ENCODE data around the gene OSTN. TPM values are rescaled to one million over a fixed set of nuclear protein-coding genes. Genes with fewer than 3 reads are reported as not detected.

OSTN gene
- total RNA-seq, 1 experiment from 2014 or later: not detected

GRCh38 chr3:191221638-191222037 is 22.6 kb downstream of the OSTN start:
- CTCF ChIA-PET: no interaction called here
- no peak for DNase-seq (ENCODE audit: low read depth, low spot score)
- no peaks in the 10 kb centered on the region for H3K9me3 ChIP-seq (ENCODE audit: control insufficient read depth in 1 of 2, insufficient read depth in 1 of 2, low read depth in 1 of 2, low read length in 2 of 2)
- no peaks in the 10 kb centered on the region for H3K4me1 ChIP-seq (ENCODE audit: control insufficient read depth in 1 of 2, insufficient read depth in 2 of 2, low read length in 2 of 2)
- no peaks in the 10 kb centered on the region for H4K20me1 ChIP-seq (ENCODE audit: insufficient read depth)
- intact Hi-C loops (cut with micrococcal nuclease): no loop called here
- no peaks in the 10 kb centered on the region for H3K9me2 ChIP-seq (ENCODE audit: insufficient read depth)
- H3K9ac ChIP-seq (ENCODE audit: low read length): no peak overlapping the region
- RAD21 ChIA-PET (ENCODE audit: low non-redundant PET in 1 of 2, low total read pairs in 2 of 2, uncharacterized antibody in 2 of 2, unreplicated experiment in 2 of 2): no interaction called here
- no TSS peak for BruUV-seq (replicated peaks)
- no peak overlapping the region for H2AFZ ChIP-seq (ENCODE audit: low read depth, low read length, poor library complexity, severe bottlenecking)
- no peak overlapping the region for H3K4me2 ChIP-seq (ENCODE audit: low read length)
- no peak for TF ChIP-seq POLR2AphosphoS5 (IDR thresholded peaks at IDR 0.05; ENCODE audit: low read depth, low read length)
- TF ChIP-seq EGR1 (IDR thresholded peaks at IDR 0.05; ENCODE audit: low read depth): no peak
- TF ChIP-seq SRF (IDR thresholded peaks at IDR 0.05; ENCODE audit: low read depth): no peak
- TF ChIP-seq ELF1 (IDR thresholded peaks at IDR 0.05; ENCODE audit: borderline replicate concordance, low read depth): no peak
- TF ChIP-seq CEBPB (IDR thresholded peaks at IDR 0.05; ENCODE audit: low read depth): no peak
- TF ChIP-seq ZNF274 (IDR thresholded peaks at IDR 0.05; ENCODE audit: low read depth, low read length): no peak
- TF ChIP-seq CBX3 (IDR thresholded peaks at IDR 0.05; ENCODE audit: low read depth): no peak
- TF ChIP-seq YY1 (IDR thresholded peaks at IDR 0.05; ENCODE audit: extremely low read depth, insufficient replicate concordance, low read depth, low read length): no peak
- no peak for TF ChIP-seq EZH2phosphoT487 (IDR thresholded peaks at IDR 0.05; ENCODE audit: borderline replicate concordance)
- TF ChIP-seq CTCF (IDR thresholded peaks at IDR 0.05 in 2 of 3, conservative IDR thresholded peaks at IDR 0.05 in 1 of 3; ENCODE audit: borderline replicate concordance in 1 of 3, insufficient read depth in 1 of 3, low read depth in 2 of 3, low read length in 2 of 3): no peak
- TF ChIP-seq RAD21 (IDR thresholded peaks at IDR 0.05; ENCODE audit: low read depth): no peak
- no peak for TF ChIP-seq JUND (IDR thresholded peaks at IDR 0.05)
- no peak for TF ChIP-seq EZH2 (IDR thresholded peaks at IDR 0.05)
- TF ChIP-seq ZFX (IDR thresholded peaks at IDR 0.05): no peak
- no peak for ATAC-seq
- no peaks in the 10 kb centered on the region for H3K27me3 ChIP-seq (ENCODE audit: insufficient read depth, low read length)
- POLR2A ChIA-PET: no interaction called here
- H3K36me3 ChIP-seq (ENCODE audit: control insufficient read depth in 1 of 2, insufficient read depth in 2 of 2, low read length in 2 of 2): no peaks in the 10 kb centered on the region
- no peak overlapping the region for H3K4me3 ChIP-seq (replicated peaks in 1 of 2; ENCODE audit: low read depth in 1 of 2, low read length in 2 of 2)
- H3K79me2 ChIP-seq (ENCODE audit: insufficient read depth, low read length): no peaks in the 10 kb centered on the region
- H3K27ac ChIP-seq (ENCODE audit: low read depth, low read length): no peak overlapping the region

Data from HCT116 (cell line).